LNCaP clone FGC (cell line): Measurements from ENCODE around the gene SMYD2.

Experiments used
- DNase-seq: peaks from one replicate; pipeline ENCODE4 v3.0.0-alpha.2; 2011; ENCODE audit warnings: low read depth
- H3K4me3 ChIP-seq: 2 replicates; pipeline ENCODE4 v1.5.1; 2011; ENCODE audit warnings: mild to moderate bottlenecking, low read depth, low read length, control low read depth
- TF ChIP-seq, protein P1 (sequence below): IDR thresholded peaks from 2 replicates; pipeline ENCODE4 v1.5.1; 2012; ENCODE audit warnings: mild to moderate bottlenecking; ENCODE audit not compliant: control insufficient read depth, insufficient read depth; ENCODE audit errors: extremely low read depth

SMYD2 gene

DNA sequence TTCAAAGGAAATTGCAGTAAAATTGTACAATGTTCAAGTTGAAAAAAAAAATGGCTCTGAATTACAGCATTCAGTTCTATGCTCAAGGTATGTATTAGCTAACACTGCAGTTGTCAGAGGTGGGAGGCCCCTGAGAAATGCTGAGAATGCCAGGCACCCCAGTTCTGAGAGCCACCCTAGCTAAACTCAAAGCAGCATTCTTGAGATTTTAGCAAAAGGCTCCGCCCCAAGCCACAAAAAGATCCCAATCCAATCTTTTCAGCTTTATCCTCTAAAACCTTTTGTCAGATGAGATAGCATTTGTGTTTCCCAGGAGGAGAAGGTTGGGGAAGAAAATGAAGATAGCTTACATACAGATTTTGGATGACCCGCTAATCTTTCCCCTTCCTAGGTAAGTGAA, 68.8 kb downstream of the SMYD2 start:
- no peak for DNase-seq
- TF ChIP-seq, protein P1, sequence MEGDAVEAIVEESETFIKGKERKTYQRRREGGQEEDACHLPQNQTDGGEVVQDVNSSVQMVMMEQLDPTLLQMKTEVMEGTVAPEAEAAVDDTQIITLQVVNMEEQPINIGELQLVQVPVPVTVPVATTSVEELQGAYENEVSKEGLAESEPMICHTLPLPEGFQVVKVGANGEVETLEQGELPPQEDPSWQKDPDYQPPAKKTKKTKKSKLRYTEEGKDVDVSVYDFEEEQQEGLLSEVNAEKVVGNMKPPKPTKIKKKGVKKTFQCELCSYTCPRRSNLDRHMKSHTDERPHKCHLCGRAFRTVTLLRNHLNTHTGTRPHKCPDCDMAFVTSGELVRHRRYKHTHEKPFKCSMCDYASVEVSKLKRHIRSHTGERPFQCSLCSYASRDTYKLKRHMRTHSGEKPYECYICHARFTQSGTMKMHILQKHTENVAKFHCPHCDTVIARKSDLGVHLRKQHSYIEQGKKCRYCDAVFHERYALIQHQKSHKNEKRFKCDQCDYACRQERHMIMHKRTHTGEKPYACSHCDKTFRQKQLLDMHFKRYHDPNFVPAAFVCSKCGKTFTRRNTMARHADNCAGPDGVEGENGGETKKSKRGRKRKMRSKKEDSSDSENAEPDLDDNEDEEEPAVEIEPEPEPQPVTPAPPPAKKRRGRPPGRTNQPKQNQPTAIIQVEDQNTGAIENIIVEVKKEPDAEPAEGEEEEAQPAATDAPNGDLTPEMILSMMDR = no peak
- no peak overlapping the region for H3K4me3 ChIP-seq

- TF ChIP-seq, protein P1 = no peak
- H3K4me3 ChIP-seq = no peak overlapping the region
- DNase-seq = no peak
Observed at GRCh38 chr1:214351551-214352277, 70.8 kb downstream of the SMYD2 start.

DNA sequence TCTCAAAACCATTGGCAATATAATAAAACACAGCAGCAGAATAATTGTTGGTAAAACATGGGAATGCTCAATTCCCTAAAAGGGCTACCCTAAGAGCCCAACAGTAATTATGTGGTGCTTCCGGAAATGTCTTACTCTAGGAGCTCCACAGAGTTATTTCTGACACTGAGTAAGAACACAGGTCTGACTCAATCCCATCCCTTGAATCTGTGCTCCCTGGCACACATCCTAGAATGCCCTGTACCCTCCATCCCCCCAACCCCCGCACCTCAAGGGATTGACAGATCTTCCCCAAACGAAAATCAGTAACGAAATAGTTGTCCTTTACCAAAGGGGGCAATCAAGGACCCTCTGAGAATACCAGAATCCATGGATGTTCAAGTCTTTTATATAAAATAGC, 71.9 kb downstream of the SMYD2 start:
- TF ChIP-seq, protein P1 = no peak
- no peak overlapping the region for H3K4me3 ChIP-seq
- no peak for DNase-seq

- H3K4me3 ChIP-seq = no peak overlapping the region
- DNase-seq = no peak
- TF ChIP-seq, protein P1 = no peak
Observed at GRCh38 chr1:214354440-214355148, 73.6 kb downstream of the SMYD2 start.

DNA sequence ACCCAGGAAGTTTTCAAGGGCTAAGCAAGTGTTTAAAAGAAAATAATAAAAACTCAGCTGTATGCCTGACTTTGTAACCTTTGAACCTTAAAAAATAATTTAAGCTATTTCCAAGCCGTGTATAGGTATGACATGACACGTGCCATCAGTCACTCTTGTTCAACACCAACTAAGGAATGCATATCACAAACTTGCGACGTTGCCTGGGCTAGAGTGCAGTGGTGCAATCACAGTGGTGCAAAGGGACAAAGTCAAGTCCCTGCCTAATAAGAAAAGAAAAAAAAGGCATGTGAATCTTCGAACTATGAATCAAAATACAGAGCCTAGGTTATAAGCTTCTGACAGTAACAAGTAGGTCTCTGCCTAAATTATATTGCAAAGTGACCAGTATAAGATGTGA, 79.2 kb downstream of the SMYD2 start:
- no peak for DNase-seq
- no peak overlapping the region for H3K4me3 ChIP-seq
- TF ChIP-seq, protein P1 = no peak

DNA sequence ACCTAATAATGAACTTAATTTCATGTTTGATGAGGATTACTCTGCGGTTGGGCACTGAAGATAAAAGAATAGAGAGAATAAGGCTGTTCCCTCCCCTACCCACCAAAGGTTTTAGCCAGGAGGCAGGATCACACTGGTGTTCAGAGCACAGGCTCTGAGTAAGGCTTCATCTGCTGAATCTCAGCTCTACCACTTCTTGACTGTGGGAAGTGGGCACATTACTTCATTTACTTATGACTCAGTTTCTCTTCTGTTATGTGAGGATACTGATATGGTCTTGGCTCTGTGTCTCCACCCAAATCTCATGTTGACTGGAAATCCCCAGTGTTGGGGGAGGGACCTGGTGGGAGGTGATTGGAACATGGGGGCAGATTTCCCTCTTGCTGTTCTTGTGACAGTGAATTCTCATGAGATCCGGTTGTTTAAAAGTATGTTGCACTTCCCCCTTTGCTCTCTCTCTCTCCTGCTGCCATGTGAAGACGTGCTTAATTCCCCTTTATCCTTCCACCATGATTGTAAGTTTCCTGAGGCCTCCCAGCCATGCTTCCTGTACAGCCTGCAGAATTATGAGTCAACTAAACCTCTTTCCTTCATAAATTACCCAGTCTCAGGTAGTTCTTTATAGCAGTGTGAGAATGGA, 79.7 kb downstream of the SMYD2 start:
- DNase-seq = no peak
- no peak overlapping the region for H3K4me3 ChIP-seq
- TF ChIP-seq, protein P1 = no peak
